NCI-H524 (cell line): ENCODE data around the gene DAB1.
A peak's percentile ranks its signal among the peaks of the same experiment; 100 is the strongest.

ENCODE experiments used
- DNase-seq, 2 experiments: peaks; one replicate each; lab custom pipeline; 2025; lab: John Stamatoyannopoulos, UW

DAB1 gene

GRCh38 chr1:57072401-57073110 is 351.3 kb downstream of the DAB1 start:
- no peak for DNase-seq

GRCh38 chr1:57067863-57068262 is 356.0 kb downstream of the DAB1 start:
- DNase-seq = no peak

- DNase-seq = no peak
These were observed 356.8 kb downstream of the DAB1 start for GRCh38 chr1:57066980-57067610.

- no peak for DNase-seq
These were observed 358.4 kb downstream of the DAB1 start for GRCh38 chr1:57065442-57065841.

GRCh38 chr1:57064379-57065140 is 359.3 kb downstream of the DAB1 start:
- no peak for DNase-seq

- no peak for DNase-seq
These were observed 360.3 kb downstream of the DAB1 start for GRCh38 chr1:57063406-57064125.

GRCh38 chr1:57061369-57061768 is 362.5 kb downstream of the DAB1 start:
- peak; percentile 15 to 56 for DNase-seq

- DNase-seq = no peak
These were observed 363.4 kb downstream of the DAB1 start for GRCh38 chr1:57060451-57060850.

- DNase-seq = no peak
These were observed 365.0 kb downstream of the DAB1 start for GRCh38 chr1:57058652-57059501.

- no peak for DNase-seq
These were observed 375.0 kb downstream of the DAB1 start for GRCh38 chr1:57048856-57049255.

GRCh38 chr1:57046462-57046861 is 377.4 kb downstream of the DAB1 start:
- no peak for DNase-seq

- DNase-seq = no peak
These were observed 382.0 kb downstream of the DAB1 start for GRCh38 chr1:57041901-57042300.

- peak in 1 of 2 experiments; percentile 9 for DNase-seq
These were observed 383.0 kb downstream of the DAB1 start for GRCh38 chr1:57040811-57041210.

GRCh38 chr1:57036641-57037579 is 386.9 kb downstream of the DAB1 start:
- DNase-seq = no peak

GRCh38 chr1:57034713-57035112 is 389.1 kb downstream of the DAB1 start:
- DNase-seq = no peak

- DNase-seq = no peak
These were observed 390.4 kb downstream of the DAB1 start for GRCh38 chr1:57033222-57034001.

GRCh38 chr1:57026624-57027354 is 397.1 kb downstream of the DAB1 start:
- no peak for DNase-seq

- peak; percentile 59 to 80 for DNase-seq
These were observed 399.0 kb downstream of the DAB1 start for GRCh38 chr1:57024855-57025254.

- no peak for DNase-seq
These were observed 399.4 kb downstream of the DAB1 start for GRCh38 chr1:57024428-57024827.
